ENCODE results near the gene SLC22A1. TPM values are rescaled to one million over a fixed set of nuclear protein-coding genes. Genes with fewer than 3 reads are reported as not detected.

SLC22A1 gene
- total RNA-seq, 1 experiment from 2014 or later = 0.98 TPM

- Histone ChIP-seq H3K9me3 (ENCODE audit: control insufficient read depth, insufficient read depth, low read depth, low read length) (no peaks in the 10 kb centered on the region), H3K27me3 (ENCODE audit: control insufficient read depth, insufficient read depth, low read length) (no peaks in the 10 kb centered on the region), H3K36me3 (ENCODE audit: control insufficient read depth, insufficient read depth, low read length) (peaks cover 8% of the 10 kb centered on the region), H3K27ac (ENCODE audit: low read length) (no peak overlapping the region), H3K4me3 (ENCODE audit: low read depth in 2 of 2, low read length in 2 of 2) (no peak overlapping the region), H3K4me1 (ENCODE audit: control insufficient read depth, insufficient read depth, low read length) (no peaks in the 10 kb centered on the region)
- in situ Hi-C loops (cut with HindIII; ENCODE audit: low pct_unique_long_range_greater_than_20kb, low sequenced_read_pairs) (no loop called here), intact Hi-C loops (cut with micrococcal nuclease; ENCODE audit: unreplicated experiment) (no loop called here)
- DNase-seq (ENCODE audit: low read depth, low spot score) (no peak), ATAC-seq (no peak)
- ChIA-PET CTCF (no interaction called here), POLR2A (no interaction called here)
- no peak for TF ChIP-seq TCF7L2 (IDR thresholded peaks at IDR 0.05; ENCODE audit: low read depth, low read length)
- BruUV-seq (replicated peaks) = no TSS peak
These were observed 27.7 kb upstream of the SLC22A1 start for GRCh38 chr6:160093946-160094345.

- DNase-seq (ENCODE audit: low read depth, low spot score) = no peak
- in situ Hi-C loops (cut with HindIII; ENCODE audit: low pct_unique_long_range_greater_than_20kb, low sequenced_read_pairs) = no loop called here
- H3K4me3 ChIP-seq (ENCODE audit: low read depth in 2 of 2, low read length in 2 of 2) = no peak overlapping the region
- no peaks in the 10 kb centered on the region for H3K9me3 ChIP-seq (ENCODE audit: control insufficient read depth, insufficient read depth, low read depth, low read length)
- TF ChIP-seq POLR2AphosphoS5 (IDR thresholded peaks at IDR 0.05; ENCODE audit: low read depth, low read length) = no peak
- TF ChIP-seq, protein P1, sequence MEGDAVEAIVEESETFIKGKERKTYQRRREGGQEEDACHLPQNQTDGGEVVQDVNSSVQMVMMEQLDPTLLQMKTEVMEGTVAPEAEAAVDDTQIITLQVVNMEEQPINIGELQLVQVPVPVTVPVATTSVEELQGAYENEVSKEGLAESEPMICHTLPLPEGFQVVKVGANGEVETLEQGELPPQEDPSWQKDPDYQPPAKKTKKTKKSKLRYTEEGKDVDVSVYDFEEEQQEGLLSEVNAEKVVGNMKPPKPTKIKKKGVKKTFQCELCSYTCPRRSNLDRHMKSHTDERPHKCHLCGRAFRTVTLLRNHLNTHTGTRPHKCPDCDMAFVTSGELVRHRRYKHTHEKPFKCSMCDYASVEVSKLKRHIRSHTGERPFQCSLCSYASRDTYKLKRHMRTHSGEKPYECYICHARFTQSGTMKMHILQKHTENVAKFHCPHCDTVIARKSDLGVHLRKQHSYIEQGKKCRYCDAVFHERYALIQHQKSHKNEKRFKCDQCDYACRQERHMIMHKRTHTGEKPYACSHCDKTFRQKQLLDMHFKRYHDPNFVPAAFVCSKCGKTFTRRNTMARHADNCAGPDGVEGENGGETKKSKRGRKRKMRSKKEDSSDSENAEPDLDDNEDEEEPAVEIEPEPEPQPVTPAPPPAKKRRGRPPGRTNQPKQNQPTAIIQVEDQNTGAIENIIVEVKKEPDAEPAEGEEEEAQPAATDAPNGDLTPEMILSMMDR (IDR thresholded peaks at IDR 0.05) = no peak
- no peak for TF ChIP-seq TCF7L2 (IDR thresholded peaks at IDR 0.05; ENCODE audit: low read depth, low read length)
- no peak for TF ChIP-seq REST (IDR thresholded peaks at IDR 0.05; ENCODE audit: insufficient read depth in 1 of 2, low read depth in 2 of 2, low read length in 1 of 2)
- no peak for TF ChIP-seq SIN3A (IDR thresholded peaks at IDR 0.05; ENCODE audit: borderline replicate concordance, insufficient read depth, low read depth, low read length)
- no TSS peak for BruUV-seq (replicated peaks)
- ChIA-PET POLR2A (interaction anchor here (0.6 kb wide), 1 partner anchor 406 kb away, joined by 4 read pairs; no protein-coding TSS in a partner anchor), CTCF (no interaction called here)
- no peaks in the 10 kb centered on the region for H3K4me1 ChIP-seq (ENCODE audit: control insufficient read depth, insufficient read depth, low read length)
- peaks cover 2% of the 10 kb centered on the region for H3K36me3 ChIP-seq (ENCODE audit: control insufficient read depth, insufficient read depth, low read length)
- intact Hi-C loops (cut with micrococcal nuclease; ENCODE audit: unreplicated experiment) = no loop called here
- H3K27ac ChIP-seq (ENCODE audit: low read length) = no peak overlapping the region
- no peak for ATAC-seq
- H3K27me3 ChIP-seq (ENCODE audit: control insufficient read depth, insufficient read depth, low read length) = no peaks in the 10 kb centered on the region
These were observed 26.3 kb upstream of the SLC22A1 start for GRCh38 chr6:160095146-160095845.

Measured in Panc1 (cell line).